ENCODE data around the gene AK1.

Gene AK1

GRCh38 chr9:127816728-127817127 is 60.7 kb downstream of the AK1 start:
- DNase-seq (ENCODE audit: low spot score) = no peak
